ENCODE data around the gene PALLD.

GRCh38 chr4:168586926-168587325 is 90.1 kb downstream of the PALLD start:
- no peak for TF ChIP-seq CTCF (IDR thresholded peaks at IDR 0.05; ENCODE audit: borderline replicate concordance, extremely low read depth, low read length, poor library complexity, severe bottlenecking)
- TF ChIP-seq EZH2 (IDR thresholded peaks at IDR 0.05; ENCODE audit: borderline replicate concordance, low read depth, low read length, severe bottlenecking): no peak
